Non-pigmented ciliary epithelial cell (primary cell): Measurements from ENCODE around the gene PRKCH.

ENCODE experiments used
- DNase-seq: peaks from one replicate; pipeline ENCODE4 v3.0.0-alpha.2; 2010; ENCODE audit warnings: low read depth

The PRKCH gene

GRCh38 chr14:61476105-61476753 is 154.8 kb downstream of the PRKCH start:
- no peak for DNase-seq

DNA sequence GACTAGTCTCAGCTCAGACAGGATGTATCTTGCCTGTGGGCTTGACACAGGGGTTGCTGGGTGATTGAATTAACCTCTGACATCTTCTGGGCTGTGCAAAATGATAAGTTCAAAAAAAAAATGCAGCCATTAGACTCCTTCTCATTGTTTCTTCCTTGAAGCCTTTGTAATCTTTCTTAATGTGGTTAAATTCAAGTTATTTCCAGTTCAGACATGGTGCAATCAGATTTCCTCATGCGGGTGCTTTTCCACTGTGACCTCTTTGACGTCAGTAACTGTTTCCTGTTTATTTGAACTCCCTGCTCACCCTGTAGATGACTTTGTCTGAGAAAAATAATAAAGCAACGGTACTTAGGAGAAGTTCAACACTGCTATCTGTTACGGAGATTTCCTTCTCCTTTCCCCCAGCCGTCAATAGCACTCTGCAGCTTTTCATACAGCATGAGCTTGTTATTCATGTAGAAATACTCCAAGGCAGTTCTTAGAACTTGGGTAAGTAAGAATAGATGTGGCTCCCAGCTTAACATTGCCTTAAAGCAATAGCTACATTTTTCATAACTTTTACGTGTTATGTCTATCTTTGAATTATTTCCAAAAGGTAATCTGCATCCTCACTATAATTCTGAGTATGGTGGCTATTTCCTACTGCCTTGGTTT is 155.5 kb downstream of the PRKCH start:
- DNase-seq: peak; percentile 89

DNA sequence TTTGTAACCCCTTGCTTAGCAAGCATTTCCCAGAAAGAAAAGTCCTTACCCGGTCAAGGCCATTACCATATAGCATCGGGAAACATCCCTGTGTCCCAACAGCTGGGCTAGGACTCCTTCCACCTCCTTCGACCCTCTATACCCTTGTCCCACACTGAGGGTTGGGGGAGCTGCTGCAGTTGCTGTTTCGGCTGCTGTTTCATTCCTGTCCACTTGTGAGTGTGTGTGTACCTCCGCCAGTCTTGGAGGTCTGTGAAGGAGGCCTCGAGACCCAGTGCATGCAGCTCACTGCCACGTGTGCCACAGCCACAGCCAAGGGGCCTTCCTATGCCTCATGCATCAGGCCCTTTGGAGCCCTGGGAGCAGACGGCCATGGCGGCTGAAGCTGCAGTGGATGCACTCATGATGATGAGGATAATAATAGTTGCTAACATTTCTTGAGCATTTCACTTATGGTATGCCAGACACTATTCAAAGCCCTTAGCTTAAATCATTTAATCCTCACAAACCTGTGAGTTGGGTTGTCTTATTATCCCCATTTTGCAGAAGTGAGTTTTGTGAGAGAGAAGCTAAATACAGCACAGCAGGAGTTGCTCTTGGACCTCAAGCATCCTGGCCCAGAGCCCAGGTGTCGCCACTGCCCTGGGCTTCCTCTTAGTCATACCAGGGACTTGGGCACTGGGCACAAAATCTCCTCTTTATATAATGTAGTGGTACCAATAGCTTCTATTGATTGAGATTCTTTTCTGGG is 156.5 kb downstream of the PRKCH start:
- DNase-seq: no peak

DNA sequence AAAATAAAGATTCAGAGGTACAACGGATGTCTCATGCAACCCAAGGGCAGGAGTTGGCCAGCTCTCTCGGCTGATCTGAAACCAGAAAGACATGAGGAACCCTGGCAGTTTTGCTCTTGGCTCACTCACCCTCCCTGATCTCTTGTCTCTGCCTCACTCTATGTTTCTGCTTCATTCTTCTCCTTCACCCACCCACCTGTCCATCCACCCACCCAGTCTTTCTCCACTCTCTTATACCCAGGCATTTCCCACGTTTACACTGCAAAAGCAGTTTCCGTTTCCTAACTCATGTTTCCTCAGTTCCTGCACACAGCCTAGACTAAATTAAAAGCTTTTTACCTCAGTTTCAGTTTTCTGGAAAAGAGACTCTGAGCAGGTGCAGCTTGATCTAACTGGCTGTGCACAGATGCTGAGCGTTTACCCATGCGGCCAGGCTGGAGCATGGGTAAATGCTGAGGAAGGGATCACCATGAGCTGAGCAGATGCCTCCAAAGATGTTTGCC is 157.6 kb downstream of the PRKCH start:
- DNase-seq: no peak

DNA sequence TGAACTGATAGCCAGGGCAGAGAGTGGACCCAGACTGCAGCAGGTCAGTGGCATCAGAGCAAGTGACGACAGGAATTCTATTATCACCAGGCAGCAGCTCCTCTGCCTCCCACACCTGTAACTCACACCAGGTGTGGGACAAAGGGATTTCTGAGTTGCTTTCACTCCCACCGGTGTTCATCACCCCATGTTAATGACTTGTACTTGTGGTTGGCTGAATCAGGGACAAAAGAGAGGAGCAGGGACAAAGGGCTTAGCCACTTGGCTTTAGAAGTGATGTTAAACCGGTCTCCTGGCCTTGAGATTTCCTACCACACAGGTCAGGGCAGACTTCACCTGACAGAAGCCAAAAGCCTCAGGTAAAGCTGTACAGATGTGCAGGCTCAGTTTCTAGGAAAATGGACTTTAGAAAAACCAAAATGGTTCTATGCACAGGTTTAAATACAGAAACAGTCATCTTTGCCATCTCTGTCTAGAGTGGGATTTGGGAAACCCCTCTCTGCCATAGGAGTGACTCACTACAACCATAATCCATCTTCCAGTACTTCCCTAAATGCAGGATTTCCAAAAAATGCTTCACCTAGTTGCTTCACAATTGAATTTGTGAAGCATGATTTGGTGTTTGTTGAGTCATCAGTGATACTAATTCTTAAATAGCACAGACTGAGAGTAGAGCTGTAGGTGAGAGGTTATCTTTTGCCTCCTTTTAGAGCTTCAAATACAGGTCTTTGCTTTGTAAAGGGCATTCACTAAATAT is 158.5 kb downstream of the PRKCH start:
- DNase-seq: no peak

DNA sequence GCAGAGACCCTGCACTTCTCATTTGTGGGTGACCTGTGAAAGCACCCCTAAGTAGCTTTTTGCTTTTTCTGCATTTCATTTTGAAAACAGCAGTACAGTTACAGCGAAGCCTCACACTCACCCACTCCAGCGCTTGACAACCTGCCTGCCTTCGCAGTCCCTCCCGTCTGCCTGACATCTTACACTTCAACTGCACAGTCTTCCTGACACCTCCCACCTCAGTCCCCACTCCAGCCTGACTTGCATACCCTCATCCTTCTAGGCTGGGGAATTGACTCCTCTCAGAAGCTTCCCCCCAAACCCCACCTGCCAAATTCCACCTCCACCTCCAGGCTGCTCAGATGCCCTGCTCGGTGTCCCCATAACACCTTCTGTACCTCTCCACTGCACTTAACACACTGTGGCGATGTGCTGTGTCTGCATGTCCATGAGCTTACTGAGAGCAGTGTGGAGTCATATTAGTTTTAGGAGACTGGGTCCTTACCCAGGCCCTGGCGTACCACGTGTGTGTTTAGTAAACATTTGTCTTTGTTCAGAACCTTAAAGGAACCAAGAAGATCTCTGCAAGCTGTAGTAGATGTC is 159.4 kb downstream of the PRKCH start:
- no peak for DNase-seq

DNA sequence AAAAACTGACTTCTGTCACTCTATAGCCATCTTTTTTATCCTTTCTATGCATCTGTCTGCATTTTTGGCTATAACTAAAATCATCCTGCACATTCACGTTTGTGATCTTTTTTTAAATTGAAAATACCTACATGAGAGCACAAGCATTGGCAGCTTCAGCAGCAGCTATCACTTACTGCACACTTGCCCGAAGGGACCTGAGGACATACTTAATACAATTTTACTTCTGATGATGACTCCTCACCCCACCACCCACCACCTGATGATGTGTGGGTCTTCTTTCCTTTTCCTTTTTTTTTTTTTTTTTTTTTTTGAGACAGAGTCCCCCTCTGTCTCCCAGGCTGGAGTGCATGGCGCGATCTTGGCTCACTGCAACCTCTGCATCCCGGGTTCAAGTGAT is 160.3 kb downstream of the PRKCH start:
- DNase-seq: no peak

DNA sequence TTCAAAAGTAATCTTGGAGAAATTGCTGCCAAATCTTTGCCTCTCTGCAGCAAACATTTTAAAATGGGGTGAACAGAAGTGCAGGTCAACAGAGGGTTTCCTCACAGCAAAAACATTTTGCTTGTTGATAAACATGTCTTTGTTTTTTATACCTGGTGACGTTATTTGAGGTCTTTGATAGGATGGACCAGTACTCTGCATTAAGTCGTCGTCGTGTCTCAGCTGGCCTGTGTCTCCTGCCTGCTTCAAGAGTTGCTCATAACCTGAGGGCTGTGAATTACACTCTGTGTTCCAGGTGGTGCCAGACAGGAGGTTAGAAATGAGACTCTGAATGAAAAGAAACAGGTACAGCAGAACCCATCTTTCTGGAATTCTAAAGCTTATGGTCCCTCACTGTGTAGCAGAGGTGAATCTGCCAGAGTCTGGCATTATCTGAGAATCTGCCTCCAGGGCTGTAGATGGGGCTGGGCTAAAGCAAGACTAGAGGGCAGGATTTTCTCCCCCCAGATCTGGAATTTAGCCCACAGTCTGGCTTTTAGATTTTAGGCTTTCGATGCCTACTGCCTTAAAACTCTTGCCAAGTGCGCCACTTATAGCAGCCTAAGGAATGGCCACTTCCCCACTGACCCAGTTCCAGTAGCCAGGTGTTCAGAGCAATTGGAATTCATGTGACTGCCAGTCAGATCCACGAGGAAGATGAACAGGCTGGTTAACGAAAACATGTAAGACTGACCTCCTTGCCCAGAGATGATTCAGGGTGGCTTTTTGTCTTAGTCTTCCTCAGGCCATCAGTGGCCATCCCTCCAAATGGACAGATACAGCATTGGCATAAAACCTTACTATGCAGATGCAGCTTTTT is 161.2 kb downstream of the PRKCH start:
- no peak for DNase-seq

- no peak for DNase-seq
Observed at GRCh38 chr14:61483476-61483875, 162.1 kb downstream of the PRKCH start.

- no peak for DNase-seq
Observed at GRCh38 chr14:61484031-61484430, 162.7 kb downstream of the PRKCH start.

DNA sequence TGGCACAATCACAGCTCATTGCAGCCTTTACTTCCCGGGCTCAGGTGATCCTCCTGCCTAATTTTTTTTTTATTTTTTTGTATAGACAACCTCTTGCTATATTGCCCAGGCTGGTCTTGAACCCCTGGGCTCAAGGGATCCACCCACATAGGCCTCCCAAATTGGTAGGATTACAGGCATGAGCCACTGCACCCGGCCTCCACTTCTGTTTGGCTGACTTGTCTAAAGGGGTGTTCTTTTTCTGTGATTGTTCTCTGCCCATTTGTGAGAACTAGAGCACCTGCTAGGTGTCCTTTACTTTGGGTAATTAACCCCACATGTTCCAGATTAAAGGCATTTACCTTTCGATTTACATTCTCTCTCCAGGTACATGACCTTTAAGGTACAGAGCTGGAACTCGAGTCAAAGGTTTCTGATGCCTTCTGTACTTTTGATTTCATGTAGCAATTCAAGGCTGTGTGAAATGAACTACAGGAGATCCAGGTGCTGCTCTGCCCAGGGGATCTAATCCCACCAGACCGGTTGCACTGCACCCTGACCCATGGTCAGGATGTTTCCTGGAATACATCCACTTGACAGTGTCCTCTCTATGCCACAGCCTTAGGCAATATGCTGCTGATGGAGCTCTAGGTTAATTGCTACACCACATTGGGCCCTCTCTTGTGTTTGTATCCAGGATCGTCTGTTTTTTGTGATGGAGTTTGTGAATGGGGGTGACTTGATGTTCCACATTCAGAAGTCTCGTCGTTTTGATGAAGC is 163.6 kb downstream of the PRKCH start:
- no peak for DNase-seq

DNA sequence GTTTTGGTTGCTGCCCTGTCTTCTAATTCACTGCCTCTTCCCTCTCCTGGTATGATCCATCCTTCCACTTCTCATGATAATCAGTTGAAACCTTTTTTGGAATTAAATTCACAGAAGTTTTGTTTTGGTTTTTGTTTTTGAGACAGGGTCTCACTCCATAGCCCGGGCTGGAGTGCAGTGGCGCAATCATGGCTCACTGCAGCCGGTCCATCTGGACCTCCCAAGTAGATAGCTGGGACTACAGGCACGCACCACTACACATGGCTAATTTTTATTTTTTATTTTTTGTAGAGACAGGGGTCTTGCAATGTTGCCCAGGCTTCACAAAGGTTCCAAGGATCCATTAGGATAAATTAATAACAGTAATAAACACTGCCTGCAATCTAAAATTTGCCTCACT is 164.3 kb downstream of the PRKCH start:
- DNase-seq: no peak

DNA sequence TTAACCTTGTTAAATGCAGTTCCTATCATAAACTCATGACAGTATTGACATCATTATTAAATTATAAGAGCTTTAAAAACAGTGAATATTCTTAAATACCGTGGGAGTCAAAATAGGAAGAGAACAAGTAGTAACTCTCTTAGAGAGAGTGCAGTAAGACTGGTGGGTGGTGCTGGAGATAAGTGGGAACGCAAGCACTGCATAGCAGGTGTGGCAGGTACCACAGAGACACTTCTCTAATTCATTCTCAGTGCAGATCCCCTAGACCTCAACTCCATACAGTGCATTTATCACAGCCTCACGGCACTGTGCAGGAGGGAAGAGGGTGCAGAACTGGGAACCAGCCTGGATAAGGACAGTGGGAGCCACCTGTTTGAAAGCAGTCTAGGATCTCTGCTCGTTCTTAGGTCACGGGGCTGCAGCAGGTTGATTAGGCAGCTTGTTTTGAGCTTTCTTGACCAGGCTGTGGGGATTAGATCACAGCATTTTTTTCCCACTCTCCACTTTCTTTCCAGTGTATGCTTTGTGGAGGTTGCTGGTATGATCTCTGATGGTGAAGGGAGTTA is 165.6 kb downstream of the PRKCH start:
- DNase-seq: no peak

- no peak for DNase-seq
Observed at GRCh38 chr14:61488417-61489401, 167.3 kb downstream of the PRKCH start.

- DNase-seq: no peak
Observed at GRCh38 chr14:61489512-61489911, 168.1 kb downstream of the PRKCH start.

- DNase-seq: no peak
Observed at GRCh38 chr14:61489932-61490331, 168.6 kb downstream of the PRKCH start.

GRCh38 chr14:61491224-61491623 is 169.8 kb downstream of the PRKCH start:
- DNase-seq: no peak

DNA sequence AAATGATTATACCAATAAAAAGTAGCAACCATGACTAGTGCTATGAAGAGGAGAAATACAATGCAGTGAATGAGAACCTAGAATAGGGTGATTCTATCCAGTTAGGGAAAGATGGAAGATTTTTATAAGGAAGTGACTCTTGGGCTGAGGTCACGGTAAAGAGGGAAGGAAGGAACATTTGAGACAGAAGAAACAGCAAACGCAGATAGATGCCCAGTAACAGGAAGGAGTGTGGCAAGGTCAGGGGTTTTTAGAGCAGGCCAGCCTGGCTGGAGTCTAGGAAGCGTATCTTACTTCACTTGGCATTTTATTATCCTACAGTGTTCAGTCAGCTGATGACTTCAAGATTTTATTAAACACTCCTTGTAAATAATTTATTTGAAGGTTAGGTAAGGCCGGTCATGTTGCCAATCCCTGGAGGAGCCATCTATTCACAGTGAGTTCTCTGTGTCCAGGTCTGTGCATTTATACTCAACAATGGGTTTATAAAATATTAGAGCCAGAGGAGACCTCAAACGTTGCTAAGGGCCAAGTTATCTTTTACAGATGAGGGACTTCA is 170.6 kb downstream of the PRKCH start:
- no peak for DNase-seq
